ENCODE results near the gene MEOX1. TPM values are rescaled to one million over a fixed set of nuclear protein-coding genes. Genes with fewer than 3 reads are reported as not detected.
"Not testable (repeated sequence)": the region's sequence is repeated elsewhere in the genome, so short reads cannot be mapped to it uniquely, and the experiment has no call there.

MEOX1 gene
- total RNA-seq, 4 donors from 2014 or later: 6.9 to 24.3 (median 14.0) TPM

DNA sequence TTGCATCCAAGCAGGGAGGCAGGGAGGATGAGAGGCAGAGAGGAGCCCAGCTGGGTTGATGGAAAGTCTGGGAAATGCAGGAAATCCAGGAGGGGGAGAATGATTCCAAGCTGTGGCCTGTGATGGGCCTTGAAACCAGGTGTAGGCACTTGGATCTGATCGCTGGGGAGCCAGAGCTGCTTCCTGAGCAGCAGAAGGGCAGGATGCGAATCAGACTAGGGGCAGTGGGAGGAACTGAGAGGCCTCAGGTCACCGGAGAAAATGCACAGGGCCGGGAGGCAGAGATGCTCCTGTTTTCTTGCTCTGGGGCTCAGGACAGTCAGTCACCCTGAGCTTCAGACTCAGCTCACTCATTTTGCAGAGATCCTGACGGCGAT, 29.6 kb upstream of the MEOX1 start:
- no peaks in the 10 kb centered on the region for H3K36me3 ChIP-seq
- TF ChIP-seq POLR2A (IDR thresholded peaks at IDR 0.05): no peak
- TF ChIP-seq, protein P1, sequence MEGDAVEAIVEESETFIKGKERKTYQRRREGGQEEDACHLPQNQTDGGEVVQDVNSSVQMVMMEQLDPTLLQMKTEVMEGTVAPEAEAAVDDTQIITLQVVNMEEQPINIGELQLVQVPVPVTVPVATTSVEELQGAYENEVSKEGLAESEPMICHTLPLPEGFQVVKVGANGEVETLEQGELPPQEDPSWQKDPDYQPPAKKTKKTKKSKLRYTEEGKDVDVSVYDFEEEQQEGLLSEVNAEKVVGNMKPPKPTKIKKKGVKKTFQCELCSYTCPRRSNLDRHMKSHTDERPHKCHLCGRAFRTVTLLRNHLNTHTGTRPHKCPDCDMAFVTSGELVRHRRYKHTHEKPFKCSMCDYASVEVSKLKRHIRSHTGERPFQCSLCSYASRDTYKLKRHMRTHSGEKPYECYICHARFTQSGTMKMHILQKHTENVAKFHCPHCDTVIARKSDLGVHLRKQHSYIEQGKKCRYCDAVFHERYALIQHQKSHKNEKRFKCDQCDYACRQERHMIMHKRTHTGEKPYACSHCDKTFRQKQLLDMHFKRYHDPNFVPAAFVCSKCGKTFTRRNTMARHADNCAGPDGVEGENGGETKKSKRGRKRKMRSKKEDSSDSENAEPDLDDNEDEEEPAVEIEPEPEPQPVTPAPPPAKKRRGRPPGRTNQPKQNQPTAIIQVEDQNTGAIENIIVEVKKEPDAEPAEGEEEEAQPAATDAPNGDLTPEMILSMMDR (IDR thresholded peaks at IDR 0.05): no peak
- no peak for DNase-seq
- H3K27ac ChIP-seq: no peak overlapping the region
- no peaks in the 10 kb centered on the region for H3K27me3 ChIP-seq
- H3K9me3 ChIP-seq: no peaks in the 10 kb centered on the region
- H3K4me1 ChIP-seq: no peaks in the 10 kb centered on the region
- H3K4me3 ChIP-seq: no peak overlapping the region
- intact Hi-C loops (cut with DNase I; ENCODE audit: low total_unique reads): loop anchor here (10.0 kb wide), 1 partner anchor 153 kb away; the partner anchor contains the start of gene CD300LG

DNA sequence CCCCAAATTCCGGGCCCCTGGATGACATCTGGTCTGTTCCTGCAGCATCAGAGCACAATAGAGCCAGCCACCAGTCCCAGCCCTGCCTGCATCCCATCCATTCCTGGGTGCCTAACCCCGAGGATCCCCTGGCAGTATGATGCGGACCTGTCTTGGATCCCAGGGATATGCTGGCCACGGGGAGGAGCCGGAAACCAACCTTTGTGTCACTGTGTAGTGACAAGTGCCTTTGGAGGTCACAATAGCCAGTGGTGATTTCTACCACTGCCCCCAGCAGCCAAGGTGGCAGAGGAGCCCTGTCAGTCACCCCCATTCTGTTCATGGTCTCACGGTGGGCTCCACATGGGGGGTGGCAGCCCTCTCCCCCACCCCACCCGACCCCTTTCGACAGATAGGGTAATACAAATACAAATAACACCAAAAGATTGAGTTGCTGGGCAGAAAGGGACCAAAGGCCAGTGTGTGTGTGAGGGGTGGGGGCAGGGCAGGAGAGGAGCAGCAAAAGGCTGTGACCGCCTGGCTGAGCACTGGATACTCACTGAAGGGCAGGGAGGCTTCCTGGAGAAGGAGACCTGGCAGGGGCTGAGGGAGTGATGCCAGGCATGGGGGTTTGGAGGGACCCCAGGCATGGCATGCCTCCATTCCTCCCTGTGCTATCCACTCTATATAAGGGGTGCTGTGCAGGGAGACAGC, 29.0 kb upstream of the MEOX1 start:
- Histone ChIP-seq H3K36me3 (no peaks in the 10 kb centered on the region), H3K27me3 (no peaks in the 10 kb centered on the region), H3K4me3 (no peak overlapping the region), H3K4me1 (no peaks in the 10 kb centered on the region), H3K27ac (no peak overlapping the region), H3K9me3 (no peaks in the 10 kb centered on the region)
- intact Hi-C loops (cut with DNase I; ENCODE audit: low total_unique reads): loop anchor here (10.0 kb wide), 1 partner anchor 154 kb away; the partner anchor contains the start of gene CD300LG
- DNase-seq: no peak
- TF ChIP-seq POLR2A (IDR thresholded peaks at IDR 0.05): no peak
- TF ChIP-seq, protein P1 (IDR thresholded peaks at IDR 0.05): no peak

DNA sequence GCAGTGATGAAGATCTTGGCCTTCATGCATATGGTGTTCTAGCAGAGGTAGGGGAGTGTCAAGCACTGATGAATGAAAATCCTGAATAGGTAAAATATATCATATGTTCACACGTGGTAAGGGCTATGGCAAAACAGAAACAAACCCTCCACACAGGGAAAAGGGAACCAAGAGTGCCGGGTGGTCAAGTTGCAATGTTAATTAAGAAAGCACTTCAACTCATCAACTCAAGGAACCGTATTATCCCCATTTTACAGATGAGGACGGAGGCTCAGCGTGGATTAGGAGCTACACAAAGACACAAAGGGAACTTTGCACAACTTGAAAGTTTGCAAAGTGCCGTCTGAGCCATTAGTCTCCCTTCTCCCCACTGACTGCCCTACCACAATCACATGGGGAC, 28.1 kb upstream of the MEOX1 start:
- Histone ChIP-seq H3K9me3 (no peaks in the 10 kb centered on the region), H3K27me3 (no peaks in the 10 kb centered on the region), H3K4me3 (no peak overlapping the region), H3K4me1 (no peaks in the 10 kb centered on the region), H3K27ac (no peak overlapping the region), H3K36me3 (no peaks in the 10 kb centered on the region)
- intact Hi-C loops (cut with DNase I; ENCODE audit: low total_unique reads): loop anchor here (10.0 kb wide), 1 partner anchor 155 kb away; the partner anchor contains the start of gene CD300LG
- TF ChIP-seq POLR2A (IDR thresholded peaks at IDR 0.05): no peak
- DNase-seq: no peak

DNA sequence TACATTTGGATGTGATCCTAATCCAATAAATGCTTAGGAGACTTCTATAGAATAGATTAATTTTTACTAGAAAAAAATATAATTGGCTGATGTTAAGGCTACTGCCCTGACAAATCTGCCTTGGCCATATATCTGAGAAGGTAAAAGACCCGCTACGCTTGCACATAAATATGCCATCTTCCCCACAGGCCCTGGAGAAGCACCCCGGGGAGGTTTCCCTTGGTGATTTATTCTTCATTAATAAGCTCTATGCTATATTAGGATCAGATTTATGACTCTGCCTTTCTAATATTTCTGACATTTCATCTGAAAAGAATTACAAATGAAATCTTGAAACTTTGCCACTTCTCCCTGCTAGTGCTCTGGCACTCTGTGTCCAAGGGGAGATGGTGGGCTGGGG, 27.4 kb upstream of the MEOX1 start:
- H3K4me1 ChIP-seq: no peaks in the 10 kb centered on the region
- no peak for DNase-seq
- H3K27me3 ChIP-seq: no peaks in the 10 kb centered on the region
- no peak overlapping the region for H3K4me3 ChIP-seq
- no peak overlapping the region for H3K27ac ChIP-seq
- no peaks in the 10 kb centered on the region for H3K36me3 ChIP-seq
- TF ChIP-seq POLR2A (IDR thresholded peaks at IDR 0.05): no peak
- TF ChIP-seq, protein P1 (IDR thresholded peaks at IDR 0.05): no peak
- H3K9me3 ChIP-seq: no peaks in the 10 kb centered on the region
- intact Hi-C loops (cut with DNase I; ENCODE audit: low total_unique reads): no loop called here

DNA sequence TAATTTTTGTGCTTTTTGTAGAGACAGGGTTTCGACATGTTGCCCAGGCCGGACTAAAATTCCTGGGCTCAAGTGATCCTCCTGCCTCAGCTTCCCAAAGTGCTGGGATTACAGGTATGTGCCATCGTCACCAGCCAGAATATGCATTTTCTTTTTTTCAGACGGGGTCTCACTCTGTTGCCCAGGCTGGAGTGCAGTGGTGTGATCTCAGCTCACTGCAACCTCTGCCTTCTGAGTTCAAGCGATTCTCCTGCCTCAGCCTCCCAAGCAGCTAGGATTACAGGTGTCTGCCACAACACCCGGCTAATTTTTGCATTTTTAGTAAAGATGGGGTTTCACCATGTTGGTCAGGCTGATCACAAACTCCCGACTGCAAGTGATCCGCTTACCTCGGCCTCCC, 25.2 kb upstream of the MEOX1 start:
- intact Hi-C loops (cut with DNase I; ENCODE audit: low total_unique reads); DNase-seq: not testable (repeated sequence)

DNA sequence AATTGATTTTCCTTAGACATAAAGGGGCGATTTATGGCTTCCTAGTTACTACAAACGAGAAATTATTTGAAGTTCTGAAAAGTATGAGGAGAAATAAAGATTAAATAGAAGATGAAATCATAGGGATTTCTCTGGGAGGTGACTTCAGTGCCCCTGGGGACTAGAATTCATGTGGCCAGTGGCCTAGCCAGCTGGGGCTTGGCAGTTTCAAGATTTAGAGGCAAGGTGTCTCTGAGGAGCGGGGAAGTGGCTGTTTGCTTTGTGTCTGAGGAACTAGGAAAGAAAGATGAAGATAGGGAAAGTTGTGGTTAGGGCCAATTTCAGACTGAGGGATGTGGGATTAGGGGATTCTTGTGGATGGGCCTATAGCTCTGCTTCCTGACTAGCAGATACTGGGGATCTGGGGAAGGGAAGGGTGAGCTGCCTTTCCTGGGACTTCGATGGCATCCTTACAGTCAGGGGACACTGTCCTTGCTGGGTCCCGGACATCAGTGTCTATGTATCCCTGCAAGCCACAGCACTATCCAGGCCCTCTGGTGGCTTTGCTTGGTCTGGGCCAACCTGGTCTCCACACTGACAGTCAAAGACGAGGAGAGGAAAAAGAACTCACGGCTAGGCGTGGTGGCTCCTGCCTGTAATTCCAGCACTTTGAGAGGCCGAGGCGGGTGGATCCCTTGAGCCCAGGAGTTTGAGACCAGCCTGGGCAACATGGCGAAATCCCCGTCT, 22.4 kb upstream of the MEOX1 start:
- intact Hi-C loops (cut with DNase I; ENCODE audit: low total_unique reads): no loop called here
- H3K4me3 ChIP-seq: no peak overlapping the region
- H3K36me3 ChIP-seq: no peaks in the 10 kb centered on the region

More for the DNA sequence above, 25.2 kb upstream of the MEOX1 start:
- not testable (repeated sequence) for H3K4me3 ChIP-seq, H3K36me3 ChIP-seq, H3K27ac ChIP-seq, H3K4me1 ChIP-seq, H3K9me3 ChIP-seq, H3K27me3 ChIP-seq

More for the DNA sequence above, 22.4 kb upstream of the MEOX1 start:
- Histone ChIP-seq H3K27ac (no peak overlapping the region), H3K27me3 (no peaks in the 10 kb centered on the region), H3K4me1 (no peaks in the 10 kb centered on the region), H3K9me3 (no peaks in the 10 kb centered on the region)
- DNase-seq: no peak
- TF ChIP-seq POLR2A (IDR thresholded peaks at IDR 0.05): no peak
- TF ChIP-seq, protein P1 (IDR thresholded peaks at IDR 0.05): no peak
